Stimulated activated CD4-positive, alpha-beta T cell treated with anti-CD3 and anti-CD28 coated beads, Interleukin-4, amount 100 ng/mL, for 24 hours (primary cell): Measurements from ENCODE around the gene PRSS56.
"Not testable (repeated sequence)": the region's sequence is repeated elsewhere in the genome, so short reads cannot be mapped to it uniquely, and the experiment has no call there.

Experiments
- DNase-seq: peaks from one replicate; pipeline ENCODE4 v3.0.0-alpha.2; 2020

The PRSS56 gene

GRCh38 chr2:232526372-232526941, 6.3 kb downstream of the PRSS56 start:
- DNase-seq, result no peak

- no peak for DNase-seq
Measured at GRCh38 chr2:232527905-232528470, 7.8 kb downstream of the PRSS56 start.

GRCh38 chr2:232528746-232529460, 8.7 kb downstream of the PRSS56 start:
- DNase-seq, result no peak

DNA sequence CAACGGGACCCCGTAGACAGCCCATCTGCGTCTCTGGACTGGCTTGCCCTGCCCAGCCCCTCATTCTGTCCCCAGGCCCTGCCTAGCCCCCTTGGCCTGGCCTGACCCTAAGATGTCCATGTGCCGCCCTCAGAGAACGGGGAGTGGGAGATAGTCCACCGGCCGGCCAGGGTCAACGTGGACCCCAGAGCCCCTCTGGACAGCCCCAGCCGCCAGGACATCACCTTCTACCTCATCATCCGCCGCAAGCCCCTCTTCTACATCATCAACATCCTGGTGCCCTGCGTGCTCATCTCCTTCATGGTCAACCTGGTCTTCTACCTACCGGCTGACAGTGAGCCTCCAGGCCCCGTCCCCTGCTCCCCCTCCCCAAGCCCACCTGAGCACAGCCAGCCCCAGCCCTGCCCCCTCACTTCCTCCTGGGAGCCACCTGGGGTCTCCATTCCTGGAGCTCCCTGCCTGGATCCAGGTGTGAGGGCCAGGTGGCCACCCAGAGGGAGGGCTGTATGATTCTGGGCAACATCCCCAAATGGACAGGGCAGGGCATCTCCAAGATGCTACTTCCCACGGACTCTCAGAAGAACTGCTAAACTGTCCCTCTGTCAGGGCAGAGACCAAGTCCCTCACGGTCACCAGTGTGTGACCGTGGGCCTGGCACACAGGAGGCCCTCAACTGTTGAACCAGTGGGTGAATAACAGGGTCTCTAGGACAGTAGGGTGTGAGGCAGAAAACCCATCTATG, 9.8 kb downstream of the PRSS56 start:
- DNase-seq, result no peak

- DNase-seq, result no peak
Measured at GRCh38 chr2:232530626-232531260, 10.6 kb downstream of the PRSS56 start.

- DNase-seq, result no peak
Measured at GRCh38 chr2:232532419-232532818, 12.2 kb downstream of the PRSS56 start.

DNA sequence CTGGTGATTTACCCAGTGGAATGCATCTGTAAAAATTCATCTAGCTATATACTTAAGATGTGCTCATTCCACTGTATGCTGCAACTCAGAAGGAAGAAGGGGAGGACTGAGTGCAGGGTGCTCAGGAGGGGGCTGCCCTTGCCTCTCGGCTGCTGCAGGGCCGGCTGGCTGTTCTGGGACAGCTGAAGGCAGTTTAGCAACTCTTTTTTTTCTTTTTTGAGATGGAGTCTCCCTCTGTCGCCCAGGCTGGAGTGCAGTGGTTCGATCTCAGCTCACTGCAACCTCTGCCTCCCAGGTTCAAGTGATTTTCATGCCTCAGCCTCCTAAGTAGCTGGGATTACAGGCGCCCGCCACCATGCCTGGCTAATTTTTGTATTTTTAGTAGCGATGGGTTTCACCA, 12.6 kb downstream of the PRSS56 start:
- not testable (repeated sequence) for DNase-seq

DNA sequence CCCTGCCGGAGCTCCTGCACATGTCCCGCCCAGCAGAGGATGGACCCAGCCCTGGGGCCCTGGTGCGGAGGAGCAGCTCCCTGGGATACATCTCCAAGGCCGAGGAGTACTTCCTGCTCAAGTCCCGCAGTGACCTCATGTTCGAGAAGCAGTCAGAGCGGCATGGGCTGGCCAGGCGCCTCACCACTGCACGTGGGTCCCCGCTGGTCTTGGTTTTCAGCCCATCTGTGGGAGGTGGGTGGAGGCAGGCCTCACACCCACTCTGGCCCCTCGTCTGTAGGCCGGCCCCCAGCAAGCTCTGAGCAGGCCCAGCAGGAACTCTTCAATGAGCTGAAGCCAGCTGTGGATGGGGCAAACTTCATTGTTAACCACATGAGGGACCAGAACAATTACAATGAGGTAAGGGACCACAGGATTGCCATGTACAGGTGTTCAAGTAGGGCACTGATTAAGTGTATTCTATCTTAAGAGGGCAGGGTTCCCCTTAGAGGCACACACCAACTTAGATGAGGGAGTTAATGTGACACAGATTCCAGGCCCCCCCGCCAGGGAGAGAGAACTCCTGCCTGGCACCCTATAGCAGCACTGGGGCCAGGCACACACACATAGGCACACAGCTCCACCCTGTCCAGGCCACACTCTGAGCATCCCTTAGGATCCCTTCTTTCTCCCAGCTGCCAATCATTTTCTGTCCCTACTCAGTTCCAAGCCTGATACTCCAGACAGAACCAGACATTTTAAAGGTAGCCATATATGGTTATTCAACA, 13.9 kb downstream of the PRSS56 start:
- DNase-seq, result no peak

- DNase-seq, result no peak
Measured at GRCh38 chr2:232534940-232535651, 14.9 kb downstream of the PRSS56 start.

GRCh38 chr2:232535761-232536530, 15.8 kb downstream of the PRSS56 start:
- no peak for DNase-seq

- DNase-seq, result no peak
Measured at GRCh38 chr2:232537079-232537478, 16.9 kb downstream of the PRSS56 start.

- no peak for DNase-seq
Measured at GRCh38 chr2:232537499-232537898, 17.3 kb downstream of the PRSS56 start.

DNA sequence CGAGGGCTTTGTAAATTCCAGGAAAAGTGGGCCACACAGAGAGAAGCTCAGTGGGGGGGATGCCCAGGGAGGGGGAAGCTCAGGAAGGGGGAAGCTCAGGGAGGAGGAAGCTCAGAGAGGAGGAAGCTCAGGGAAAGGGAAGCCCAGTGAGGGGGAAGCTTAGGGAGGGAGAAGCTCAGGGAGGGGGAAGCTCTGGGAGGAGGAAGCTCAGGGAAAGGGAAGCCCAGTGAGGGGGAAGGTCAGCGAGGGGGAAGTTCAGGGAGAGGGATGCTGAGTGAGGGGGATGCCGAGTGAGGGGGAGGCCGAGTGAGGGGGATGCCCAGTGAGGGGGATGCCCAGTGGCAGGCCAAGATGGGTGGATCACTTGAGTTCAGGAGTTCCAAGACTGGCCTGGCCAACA, 18.5 kb downstream of the PRSS56 start:
- no peak for DNase-seq

DNA sequence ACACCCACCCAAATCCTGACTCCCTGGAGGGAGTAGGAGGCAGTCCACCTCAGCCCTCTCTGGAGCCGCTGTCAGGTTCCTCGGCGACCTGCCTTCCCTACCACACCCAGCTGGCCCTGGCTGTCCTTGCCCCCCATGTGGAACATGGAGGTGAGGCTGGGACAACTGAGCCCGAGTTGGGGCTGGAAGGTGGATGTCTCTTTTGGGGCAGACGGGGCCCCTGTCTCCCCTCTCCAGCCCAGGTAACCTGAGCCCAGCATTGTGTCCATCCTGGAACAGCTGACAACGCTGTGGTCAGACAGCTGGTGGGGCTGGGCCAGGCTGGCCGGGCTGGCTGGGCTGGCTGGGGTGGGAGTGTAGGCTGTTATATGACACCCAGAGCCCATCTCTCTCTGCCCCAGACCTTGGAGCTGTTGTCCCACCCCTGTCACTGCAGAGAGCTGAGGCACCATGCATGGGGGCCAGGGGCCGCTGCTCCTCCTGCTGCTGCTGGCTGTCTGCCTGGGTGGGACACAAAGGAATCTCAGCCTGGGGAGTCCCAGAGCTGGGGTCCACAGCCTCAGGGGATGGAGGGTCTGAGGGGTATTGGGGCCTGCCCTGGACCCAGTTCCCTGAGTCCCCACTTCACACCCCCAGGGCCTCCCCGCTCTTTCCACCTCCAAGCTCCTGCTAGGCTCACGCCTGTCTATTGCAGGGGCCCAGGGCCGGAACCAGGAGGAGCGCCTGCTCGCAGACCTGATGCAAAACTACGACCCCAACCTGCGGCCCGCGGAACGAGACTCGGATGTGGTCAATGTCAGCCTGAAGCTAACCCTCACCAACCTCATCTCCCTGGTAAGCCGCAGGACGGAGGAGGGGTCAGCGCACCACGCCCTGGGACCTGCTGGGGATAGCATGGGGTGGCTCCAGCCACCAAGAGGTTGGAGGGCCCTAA, 19.4 kb downstream of the PRSS56 start, which contains the start of gene CHRNG:
Gene CHRNG, plus strand, starts transcription at position 395 of the 934 bp plus-strand sequence. Its CDS starts 56 bp downstream, at position 451.
- no peak for DNase-seq

- no peak for DNase-seq
Measured at GRCh38 chr2:232540441-232541041, 20.4 kb downstream of the PRSS56 start.

- no peak for DNase-seq
Measured at GRCh38 chr2:232541195-232541960, 21.2 kb downstream of the PRSS56 start.

DNA sequence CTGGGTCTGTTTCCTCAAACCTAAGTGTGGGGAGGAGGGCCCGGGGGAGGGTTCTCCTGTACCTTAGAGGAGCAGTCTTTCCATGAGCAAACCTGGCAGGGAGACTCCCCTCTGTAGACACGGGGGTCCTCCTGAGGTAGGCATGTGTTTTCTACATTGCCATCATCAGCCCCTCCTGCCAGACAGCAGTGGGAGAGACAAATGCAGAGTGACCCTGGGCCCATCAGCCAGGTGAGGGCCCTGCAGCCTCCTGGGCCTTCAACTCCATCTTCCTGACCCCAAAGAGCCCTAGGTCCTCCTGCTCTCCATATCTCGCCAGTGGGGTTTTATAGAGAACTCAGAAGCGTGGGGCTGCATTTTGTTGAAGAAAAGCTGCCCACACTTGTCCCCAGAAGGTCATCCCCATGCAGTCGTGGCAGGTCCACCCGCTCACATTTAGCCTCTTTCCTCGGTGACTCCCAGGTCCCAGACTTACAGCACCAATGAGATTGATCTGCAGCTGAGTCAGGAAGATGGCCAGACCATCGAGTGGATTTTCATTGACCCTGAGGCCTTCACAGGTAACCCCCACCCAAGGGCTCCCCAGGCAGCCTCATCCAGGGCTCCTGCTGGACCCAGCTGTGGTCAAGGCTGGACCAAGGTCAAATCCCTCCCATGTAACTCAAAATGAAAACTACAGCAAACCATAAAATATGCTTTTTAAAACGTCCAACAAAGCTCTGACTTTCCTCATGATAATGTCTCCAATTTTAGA, 21.9 kb downstream of the PRSS56 start:
- DNase-seq, result no peak
